HG02571 (cell line): ENCODE results near the gene ST3GAL4.
"Not testable (repeated sequence)": the region's sequence is repeated elsewhere in the genome, so short reads cannot be mapped to it uniquely, and the experiment has no call there.

Experiments used
- ATAC-seq: cut with Tn5 transposase; IDR thresholded peaks from one replicate; pipeline ENCODE4 v1.9.1; 2021; ENCODE audit warnings: mild to moderate bottlenecking, moderate library complexity; ENCODE audit not compliant: unreplicated experiment

Gene ST3GAL4

GRCh38 chr11:126361400-126361799 is 5.9 kb downstream of the ST3GAL4 start:
- ATAC-seq, result no peak

GRCh38 chr11:126362879-126363655 is 7.6 kb downstream of the ST3GAL4 start:
- ATAC-seq, result no peak

- ATAC-seq, result no peak
Measured at GRCh38 chr11:126363706-126364248, 8.3 kb downstream of the ST3GAL4 start.

GRCh38 chr11:126364735-126365134 is 9.2 kb downstream of the ST3GAL4 start:
- not testable (repeated sequence) for ATAC-seq

- not testable (repeated sequence) for ATAC-seq
Measured at GRCh38 chr11:126365508-126365907, 10.0 kb downstream of the ST3GAL4 start.

GRCh38 chr11:126366064-126366822 is 10.8 kb downstream of the ST3GAL4 start:
- no peak for ATAC-seq

GRCh38 chr11:126366823-126367654 is 11.6 kb downstream of the ST3GAL4 start:
- not testable (repeated sequence) for ATAC-seq

- not testable (repeated sequence) for ATAC-seq
Measured at GRCh38 chr11:126367806-126368205, 12.3 kb downstream of the ST3GAL4 start.

- not testable (repeated sequence) for ATAC-seq
Measured at GRCh38 chr11:126368336-126369119, 13.0 kb downstream of the ST3GAL4 start.

- ATAC-seq, result no peak
Measured at GRCh38 chr11:126370016-126370415, 14.5 kb downstream of the ST3GAL4 start.

GRCh38 chr11:126371595-126371994 is 16.1 kb downstream of the ST3GAL4 start:
- no peak for ATAC-seq

GRCh38 chr11:126373389-126374066 is 18.0 kb downstream of the ST3GAL4 start:
- ATAC-seq, result not testable (repeated sequence)

GRCh38 chr11:126374562-126375300 is 19.2 kb downstream of the ST3GAL4 start:
- ATAC-seq, result not testable (repeated sequence)

GRCh38 chr11:126375726-126376125 is 20.2 kb downstream of the ST3GAL4 start:
- no peak for ATAC-seq

- ATAC-seq, result no peak
Measured at GRCh38 chr11:126378763-126379162, 23.3 kb downstream of the ST3GAL4 start.

GRCh38 chr11:126380909-126381308 is 25.4 kb downstream of the ST3GAL4 start:
- no peak for ATAC-seq

- ATAC-seq, result not testable (repeated sequence)
Measured at GRCh38 chr11:126381960-126382359, 26.5 kb downstream of the ST3GAL4 start.

- not testable (repeated sequence) for ATAC-seq
Measured at GRCh38 chr11:126382641-126383040, 27.2 kb downstream of the ST3GAL4 start.
